ENCODE data around the gene ITPR1. TPM values are rescaled to one million over a fixed set of nuclear protein-coding genes. Genes with fewer than 3 reads are reported as not detected.

The ITPR1 gene
- total RNA-seq, 2 donors from 2014 or later: 254 to 283 TPM

DNA sequence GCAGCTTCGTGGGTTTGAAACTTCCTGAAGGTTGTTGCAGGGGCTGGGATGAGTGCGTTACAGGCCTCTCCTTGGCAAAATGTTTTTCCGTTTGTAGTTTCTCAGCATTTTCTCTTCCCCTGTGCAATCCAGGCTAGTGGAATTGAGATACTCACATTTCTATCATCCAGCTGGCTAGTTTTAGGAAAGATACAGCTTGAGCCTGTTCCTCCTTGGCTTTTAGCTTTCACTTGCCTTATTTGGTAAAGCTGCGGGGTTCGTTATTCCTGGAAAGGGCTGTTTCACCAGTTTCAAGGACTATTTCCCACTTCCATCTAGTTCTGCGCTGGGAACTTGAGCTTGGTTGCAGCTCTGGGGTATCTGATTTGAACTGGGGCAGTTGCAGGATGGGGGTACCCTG, 90.3 kb downstream of the ITPR1 start:
- peak overlapping the region; percentile 86 to 91 for H3K27ac ChIP-seq
- ATAC-seq (ENCODE audit: insufficient number of reproducible peaks, low FRiP score, low read depth) (no peak), DNase-seq (ENCODE audit: low spot score) (no peak)
- H3K36me3 ChIP-seq: no peaks in the 10 kb centered on the region
- TF ChIP-seq, protein P1, sequence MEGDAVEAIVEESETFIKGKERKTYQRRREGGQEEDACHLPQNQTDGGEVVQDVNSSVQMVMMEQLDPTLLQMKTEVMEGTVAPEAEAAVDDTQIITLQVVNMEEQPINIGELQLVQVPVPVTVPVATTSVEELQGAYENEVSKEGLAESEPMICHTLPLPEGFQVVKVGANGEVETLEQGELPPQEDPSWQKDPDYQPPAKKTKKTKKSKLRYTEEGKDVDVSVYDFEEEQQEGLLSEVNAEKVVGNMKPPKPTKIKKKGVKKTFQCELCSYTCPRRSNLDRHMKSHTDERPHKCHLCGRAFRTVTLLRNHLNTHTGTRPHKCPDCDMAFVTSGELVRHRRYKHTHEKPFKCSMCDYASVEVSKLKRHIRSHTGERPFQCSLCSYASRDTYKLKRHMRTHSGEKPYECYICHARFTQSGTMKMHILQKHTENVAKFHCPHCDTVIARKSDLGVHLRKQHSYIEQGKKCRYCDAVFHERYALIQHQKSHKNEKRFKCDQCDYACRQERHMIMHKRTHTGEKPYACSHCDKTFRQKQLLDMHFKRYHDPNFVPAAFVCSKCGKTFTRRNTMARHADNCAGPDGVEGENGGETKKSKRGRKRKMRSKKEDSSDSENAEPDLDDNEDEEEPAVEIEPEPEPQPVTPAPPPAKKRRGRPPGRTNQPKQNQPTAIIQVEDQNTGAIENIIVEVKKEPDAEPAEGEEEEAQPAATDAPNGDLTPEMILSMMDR (IDR thresholded peaks at IDR 0.05): no peak
- H3K27me3 ChIP-seq (replicated peaks; ENCODE audit: insufficient read depth): no peaks in the 10 kb centered on the region
- H3K4me3 ChIP-seq: peak overlapping the region; percentile 72
- H3K4me1 ChIP-seq (ENCODE audit: control insufficient read depth in 1 of 2, low read depth in 2 of 2): peaks cover 32 to 73% of the 10 kb centered on the region in 2 donors
- no peaks in the 10 kb centered on the region for H3K9me3 ChIP-seq

DNA sequence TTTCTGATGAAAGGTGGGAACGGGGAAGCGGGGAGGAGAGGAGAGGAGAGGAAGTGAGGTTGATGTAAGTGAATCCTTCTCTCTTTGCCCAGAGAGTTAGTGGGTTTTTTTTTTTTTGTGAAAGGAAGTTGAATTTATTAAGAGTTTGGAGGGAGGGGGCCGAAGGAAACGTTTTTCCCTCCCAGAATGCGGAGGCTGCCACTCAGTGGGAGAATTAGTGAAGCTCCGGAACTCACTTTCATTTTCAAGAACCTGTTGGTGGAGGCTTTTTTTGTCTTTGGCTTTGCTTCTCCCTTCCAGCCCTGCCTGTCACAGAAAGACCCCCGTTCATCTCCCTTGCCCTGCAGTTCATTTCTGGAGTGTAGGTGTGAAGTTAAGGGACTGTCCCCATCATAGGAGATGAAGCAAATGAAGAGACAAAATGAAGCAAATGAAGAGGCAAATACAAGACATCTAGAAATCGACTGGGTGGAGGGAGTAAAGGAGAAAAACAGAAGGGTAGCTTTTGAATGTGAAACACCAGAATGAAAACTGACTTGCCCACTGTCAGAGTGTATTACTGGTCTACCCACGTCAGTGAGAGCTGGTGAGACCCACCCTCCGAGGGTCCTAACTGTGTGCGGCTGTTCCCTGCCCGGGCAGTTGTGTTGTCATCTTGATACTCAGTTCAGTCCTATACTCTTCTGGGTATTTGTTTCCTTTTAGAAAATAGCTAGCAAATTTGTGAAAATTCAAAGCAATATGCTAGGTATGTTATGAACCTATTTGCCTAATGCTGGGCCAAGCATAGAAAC, 91.5 kb downstream of the ITPR1 start:
- H3K27ac ChIP-seq: peak overlapping the region; percentile 86 to 91
- no peaks in the 10 kb centered on the region for H3K36me3 ChIP-seq
- H3K4me3 ChIP-seq: peak overlapping the region; percentile 72
- H3K27me3 ChIP-seq (replicated peaks; ENCODE audit: insufficient read depth): no peaks in the 10 kb centered on the region
- no peaks in the 10 kb centered on the region for H3K9me3 ChIP-seq
- DNase-seq (ENCODE audit: low spot score) (no peak), ATAC-seq (ENCODE audit: insufficient number of reproducible peaks, low FRiP score, low read depth) (no peak)
- TF ChIP-seq, protein P1 (IDR thresholded peaks at IDR 0.05): peak; percentile 25
- H3K4me1 ChIP-seq (ENCODE audit: control insufficient read depth in 1 of 2, low read depth in 2 of 2): peaks cover 39 to 84% of the 10 kb centered on the region in 2 donors

DNA sequence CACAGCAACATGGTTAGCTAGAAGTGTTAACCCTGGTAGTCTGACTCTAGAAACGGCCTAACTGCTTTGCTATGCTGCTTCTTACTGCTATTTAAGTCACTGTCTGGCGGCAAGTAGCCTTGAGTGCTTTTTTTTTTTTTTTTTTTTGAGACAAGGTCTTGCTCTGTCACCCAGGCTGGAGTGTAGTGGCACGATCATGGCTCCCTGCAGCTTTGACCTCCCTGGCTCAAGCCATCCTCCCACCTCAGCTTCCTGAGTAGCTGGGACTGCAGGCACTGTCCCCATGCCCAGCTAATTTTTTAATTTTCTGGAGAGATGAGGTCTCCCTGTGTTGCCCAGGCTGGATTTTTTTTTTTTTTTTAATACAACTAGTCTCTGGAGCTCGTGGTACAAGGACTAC, 93.2 kb downstream of the ITPR1 start:
- H3K4me3 ChIP-seq: no peak overlapping the region
- TF ChIP-seq, protein P1 (IDR thresholded peaks at IDR 0.05): no peak
- peaks cover 39 to 77% of the 10 kb centered on the region in 2 donors for H3K4me1 ChIP-seq (ENCODE audit: control insufficient read depth in 1 of 2, low read depth in 2 of 2)
- H3K36me3 ChIP-seq: no peaks in the 10 kb centered on the region
- ATAC-seq (ENCODE audit: insufficient number of reproducible peaks, low FRiP score, low read depth): no peak
- DNase-seq (ENCODE audit: low spot score): no peak
- H3K27ac ChIP-seq: peak overlapping the region in 1 of 2 donors; percentile 51
- H3K9me3 ChIP-seq: no peaks in the 10 kb centered on the region
- no peaks in the 10 kb centered on the region for H3K27me3 ChIP-seq (replicated peaks; ENCODE audit: insufficient read depth)

DNA sequence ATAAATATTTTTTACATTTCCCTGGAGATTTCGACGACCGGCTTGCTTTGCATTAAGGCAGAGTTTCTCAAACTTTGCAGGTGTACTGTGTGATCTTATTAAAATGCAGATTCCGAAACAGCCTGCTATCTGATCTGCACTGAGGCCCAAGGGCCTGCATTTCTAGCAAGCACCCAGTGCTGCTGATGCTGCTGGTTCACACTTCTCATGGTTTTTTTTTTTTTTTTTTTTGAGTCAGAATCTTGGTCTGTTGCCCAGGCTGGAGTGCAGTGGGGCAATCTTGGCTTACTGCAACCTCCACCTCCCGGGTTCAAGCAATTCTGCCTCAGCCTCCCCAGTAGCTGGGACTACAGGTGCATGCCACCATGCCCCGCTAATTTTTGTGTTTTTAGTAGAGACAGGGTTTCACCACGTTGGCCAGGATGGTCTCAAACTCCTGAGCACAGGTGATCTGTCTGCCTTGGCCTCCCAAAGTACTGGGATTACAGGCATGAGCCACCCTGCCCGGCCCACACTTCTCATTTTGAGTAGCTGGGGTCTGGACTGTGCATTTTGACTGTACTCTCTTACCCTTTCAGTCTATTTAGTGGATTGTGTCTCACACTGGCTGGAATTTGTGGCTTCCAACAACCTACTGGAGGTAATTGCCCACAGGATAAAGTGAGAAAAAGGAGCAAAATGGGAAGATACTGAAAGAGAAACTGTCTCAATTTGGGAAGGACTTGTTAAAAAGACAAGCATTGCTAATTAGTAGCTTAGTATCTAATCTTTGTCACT, 94.1 kb downstream of the ITPR1 start:
- Histone ChIP-seq H3K4me3 (no peak overlapping the region), H3K27ac (peak overlapping the region; percentile 13 to 51), H3K9me3 (no peaks in the 10 kb centered on the region), H3K36me3 (no peaks in the 10 kb centered on the region), H3K27me3 (replicated peaks; ENCODE audit: insufficient read depth) (no peaks in the 10 kb centered on the region), H3K4me1 (ENCODE audit: control insufficient read depth in 1 of 2, low read depth in 2 of 2) (peaks cover 30 to 72% of the 10 kb centered on the region in 2 donors)
- TF ChIP-seq, protein P1 (IDR thresholded peaks at IDR 0.05): no peak
- no peak for DNase-seq (ENCODE audit: low spot score)
- ATAC-seq (ENCODE audit: insufficient number of reproducible peaks, low FRiP score, low read depth): no peak

DNA sequence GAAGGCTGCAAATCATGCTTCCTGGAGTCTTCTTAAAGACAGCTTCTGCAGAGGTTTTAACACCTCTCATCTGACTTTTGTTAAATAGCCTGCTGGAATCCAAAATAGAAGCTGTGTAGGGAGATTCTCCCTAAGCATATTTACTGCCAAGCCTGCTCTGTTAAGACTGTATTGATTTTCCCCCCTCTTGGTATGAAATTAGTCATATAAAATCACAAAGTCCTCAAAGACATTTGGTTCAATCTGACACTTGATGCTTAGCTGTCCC, 94.6 kb downstream of the ITPR1 start:
- Histone ChIP-seq H3K27me3 (replicated peaks; ENCODE audit: insufficient read depth) (no peaks in the 10 kb centered on the region), H3K4me1 (ENCODE audit: control insufficient read depth in 1 of 2, low read depth in 2 of 2) (peaks cover 25 to 71% of the 10 kb centered on the region in 2 donors), H3K36me3 (no peaks in the 10 kb centered on the region), H3K4me3 (no peak overlapping the region), H3K9me3 (no peaks in the 10 kb centered on the region), H3K27ac (peak overlapping the region in 1 of 2 donors; percentile 13)
- no peak for ATAC-seq (ENCODE audit: insufficient number of reproducible peaks, low FRiP score, low read depth)
- DNase-seq (ENCODE audit: low spot score): no peak
- TF ChIP-seq, protein P1 (IDR thresholded peaks at IDR 0.05): no peak

All from thoracic aorta (tissue), 2 donors.